NCI-H1436 (cell line): Measurements from ENCODE around the gene TBX6.

Source experiments
- DNase-seq: peaks from one replicate; lab custom pipeline; 2025; lab: John Stamatoyannopoulos, UW

The TBX6 gene

DNA sequence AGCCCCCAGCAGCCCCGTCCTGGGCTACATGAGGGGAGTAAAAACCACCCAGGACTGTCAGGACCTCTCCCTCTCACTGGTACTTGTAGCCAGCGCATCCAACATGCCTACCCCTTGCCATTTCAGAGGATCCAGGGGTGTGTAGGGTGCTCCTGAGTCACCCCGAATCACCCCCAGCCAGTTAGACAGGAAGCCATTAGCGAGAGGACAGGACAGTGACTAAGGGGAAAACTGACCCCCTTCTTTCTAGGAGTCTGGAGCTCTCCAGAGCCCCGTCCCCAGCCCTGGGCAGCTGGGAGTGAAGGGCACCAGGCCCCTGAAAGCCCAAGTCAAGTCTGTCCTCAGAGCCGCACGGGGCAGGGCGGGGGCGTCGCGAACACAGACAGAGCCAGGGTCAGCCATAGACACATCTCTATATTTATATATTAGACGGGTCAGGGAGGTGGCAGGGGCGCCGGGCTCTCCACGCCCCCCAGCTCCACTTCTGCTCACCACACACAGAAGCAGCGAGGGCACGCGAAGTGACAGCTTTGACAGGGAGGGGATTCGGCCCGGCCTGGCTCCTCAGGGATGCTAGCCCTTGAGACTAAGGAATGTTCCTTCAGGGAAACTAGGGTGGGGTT, 22.1 kb upstream of the TBX6 start:
- DNase-seq: no peak

DNA sequence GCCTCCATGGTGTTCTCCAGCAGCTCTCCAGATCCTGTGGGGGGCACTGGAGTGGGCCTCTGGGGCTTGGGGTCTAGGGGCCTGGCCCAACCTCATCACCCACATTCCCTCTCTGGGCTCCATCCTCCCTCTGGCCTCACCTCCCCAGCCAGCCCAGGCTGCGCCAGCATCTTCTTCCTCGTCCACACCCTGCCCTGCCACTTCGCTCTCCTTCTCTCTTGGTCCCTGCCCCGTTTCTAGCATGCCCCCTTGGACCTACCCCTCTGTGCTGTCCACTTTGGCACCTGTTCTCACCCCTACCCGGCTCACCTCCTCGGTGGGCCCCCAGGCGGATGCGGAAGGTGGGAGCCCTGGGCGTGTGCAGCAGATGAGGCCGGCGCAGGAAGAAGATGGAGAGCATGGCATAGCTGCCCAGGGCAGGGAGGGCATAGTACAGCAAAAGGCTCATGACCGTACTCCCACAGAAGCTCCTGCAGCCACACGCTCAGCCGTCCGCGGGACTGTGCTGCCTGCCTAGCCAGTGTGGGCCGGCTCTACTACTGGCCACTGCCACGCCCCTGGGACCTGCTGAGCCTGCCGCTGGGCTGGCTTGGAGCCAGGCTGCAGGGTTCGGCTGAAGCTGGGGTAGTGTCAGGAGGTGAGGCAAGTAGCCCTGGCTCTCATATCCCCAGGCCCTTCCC, 21.4 kb upstream of the TBX6 start, which contains the start of gene GDPD3:
Gene GDPD3, minus strand, starts transcription at position 507 of the 680 bp plus-strand sequence. Its CDS starts 59 bp downstream, at position 448.
- no peak for DNase-seq

DNA sequence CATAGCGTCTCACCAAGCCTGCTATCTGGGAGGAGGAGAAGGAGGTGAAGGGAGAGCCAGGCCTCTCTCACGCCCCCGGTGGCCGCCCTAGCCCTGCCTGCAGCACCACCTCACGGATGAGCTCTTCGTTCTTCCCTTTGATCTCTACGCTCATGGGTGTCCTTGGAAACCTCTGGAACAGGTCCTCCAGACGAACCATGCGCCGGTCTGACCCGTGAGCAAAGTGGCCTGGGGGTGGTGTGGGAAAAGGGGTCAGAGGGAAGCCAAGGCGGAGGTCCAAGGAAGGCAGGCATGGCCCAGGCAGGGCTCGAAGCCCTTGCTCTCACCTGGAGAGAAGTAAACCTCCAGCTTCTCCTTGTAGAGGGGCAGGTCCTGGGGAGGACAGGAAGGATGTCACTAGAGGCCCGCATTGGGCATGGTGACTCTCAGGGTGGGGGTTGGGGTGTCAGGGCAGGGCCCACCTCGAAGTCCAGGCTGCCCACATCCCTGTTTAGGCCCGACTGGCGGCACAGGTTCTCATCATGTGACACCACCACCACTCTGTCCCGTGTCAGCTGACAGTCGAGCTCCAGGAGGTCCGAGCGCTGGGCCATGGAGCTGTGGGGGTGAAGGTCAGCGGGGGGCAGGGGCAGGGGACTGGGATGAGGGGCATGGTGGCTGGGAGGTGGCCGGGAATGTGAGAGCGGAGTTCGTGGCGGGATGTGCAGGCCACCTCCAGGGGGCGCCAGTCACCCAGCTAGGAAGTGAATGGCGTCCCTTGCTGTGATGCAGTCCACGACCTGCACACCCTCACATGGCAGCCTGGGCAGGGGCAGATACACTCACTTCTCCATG, 20.7 kb upstream of the TBX6 start:
- DNase-seq: peak; percentile 9

DNA sequence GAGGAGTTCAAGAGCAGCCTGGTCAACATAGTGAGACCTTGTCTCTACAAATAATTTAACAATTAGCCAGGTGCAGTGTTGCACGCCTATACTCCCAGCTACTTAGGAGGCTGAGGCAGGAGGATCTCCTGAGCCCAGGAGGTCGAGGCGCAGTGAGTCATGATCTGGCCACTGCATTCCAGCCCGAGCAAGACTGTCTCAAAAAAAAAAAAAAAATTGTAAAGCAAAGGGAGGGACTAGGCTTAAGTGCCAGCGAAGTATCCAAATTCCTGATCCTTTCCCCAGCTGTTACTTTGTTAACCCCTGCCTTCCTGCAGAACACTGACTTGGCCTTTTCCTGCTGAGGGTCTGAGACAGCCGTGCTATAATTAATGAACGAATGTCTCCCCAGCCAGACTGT, 18.9 kb upstream of the TBX6 start:
- DNase-seq: no peak

DNA sequence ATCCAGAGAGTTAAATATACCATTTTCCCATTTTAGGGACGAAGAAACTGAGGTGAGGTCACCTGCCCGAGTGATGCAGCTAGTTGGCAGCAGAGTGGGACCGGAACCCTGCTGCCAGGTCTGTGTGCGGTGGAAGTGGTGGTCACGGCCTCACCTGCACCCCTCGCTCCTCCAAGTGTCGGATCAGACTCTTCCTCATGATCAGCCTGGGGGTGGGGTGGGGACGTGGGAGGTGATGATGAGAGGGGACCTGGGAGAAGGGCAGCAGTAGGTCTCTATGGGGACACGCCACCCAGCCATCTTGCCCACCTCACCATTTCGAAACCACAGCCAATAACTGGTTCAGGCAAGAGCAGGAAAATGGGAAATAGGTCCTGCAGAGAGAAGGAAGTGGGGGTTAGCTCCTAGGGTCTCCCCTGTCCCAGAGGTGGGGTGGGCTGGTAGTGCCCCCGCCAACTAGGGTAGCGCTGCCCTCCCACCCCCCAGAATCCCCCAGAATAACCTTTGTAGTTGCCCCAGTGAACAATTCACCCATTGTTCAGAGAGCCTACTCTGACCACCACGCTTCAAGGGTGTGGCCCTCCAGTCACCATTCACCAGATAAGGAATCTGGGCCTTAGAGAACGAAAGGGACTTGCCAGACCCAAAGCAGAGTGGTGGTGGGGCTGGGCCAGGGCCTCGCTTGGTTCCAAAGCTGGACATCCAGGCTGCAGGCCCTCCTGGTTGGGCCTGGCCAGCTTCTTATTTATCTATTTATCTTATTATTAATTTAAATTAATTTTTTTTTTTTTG, 16.5 kb upstream of the TBX6 start:
- DNase-seq: no peak

DNA sequence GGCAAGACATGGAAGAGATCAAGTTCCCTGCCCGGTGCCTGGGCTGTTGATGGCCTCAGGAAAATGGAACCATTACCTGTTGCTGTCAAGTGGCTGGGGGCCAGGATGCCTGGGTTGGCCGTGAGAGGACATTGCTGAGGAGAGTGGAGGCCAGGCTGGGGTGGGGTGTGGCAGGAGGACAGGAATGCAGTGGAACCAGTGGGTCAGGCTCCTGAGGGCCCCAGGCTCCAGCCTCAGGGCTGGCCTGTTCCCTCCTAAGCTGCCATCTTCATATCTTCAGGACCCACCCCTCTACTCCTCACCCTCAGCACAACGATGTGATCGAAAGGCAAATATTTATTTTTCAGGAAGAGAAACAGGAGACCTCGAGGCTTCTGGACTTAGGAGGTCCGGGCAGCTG, 12.8 kb upstream of the TBX6 start:
- no peak for DNase-seq

DNA sequence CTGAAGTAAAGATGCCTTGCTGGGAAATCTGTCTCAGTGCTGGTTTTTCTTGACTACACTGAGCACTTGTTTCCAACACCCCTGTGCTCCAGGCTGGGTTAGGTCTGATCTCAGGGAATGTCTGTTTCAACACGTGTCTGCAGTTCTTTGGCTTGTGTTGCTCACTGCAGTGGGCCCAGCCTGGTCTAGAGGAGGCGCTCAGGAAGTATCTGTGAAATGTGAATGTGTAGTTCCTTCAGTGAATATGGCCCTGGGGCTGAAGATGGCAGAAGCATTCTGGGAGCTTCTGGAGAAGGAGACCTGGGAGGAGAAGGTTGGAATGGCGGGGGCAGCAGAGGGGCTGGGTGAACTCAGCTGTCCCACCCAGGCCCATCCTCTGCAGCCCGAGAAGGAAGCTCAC, 12.4 kb upstream of the TBX6 start:
- no peak for DNase-seq

DNA sequence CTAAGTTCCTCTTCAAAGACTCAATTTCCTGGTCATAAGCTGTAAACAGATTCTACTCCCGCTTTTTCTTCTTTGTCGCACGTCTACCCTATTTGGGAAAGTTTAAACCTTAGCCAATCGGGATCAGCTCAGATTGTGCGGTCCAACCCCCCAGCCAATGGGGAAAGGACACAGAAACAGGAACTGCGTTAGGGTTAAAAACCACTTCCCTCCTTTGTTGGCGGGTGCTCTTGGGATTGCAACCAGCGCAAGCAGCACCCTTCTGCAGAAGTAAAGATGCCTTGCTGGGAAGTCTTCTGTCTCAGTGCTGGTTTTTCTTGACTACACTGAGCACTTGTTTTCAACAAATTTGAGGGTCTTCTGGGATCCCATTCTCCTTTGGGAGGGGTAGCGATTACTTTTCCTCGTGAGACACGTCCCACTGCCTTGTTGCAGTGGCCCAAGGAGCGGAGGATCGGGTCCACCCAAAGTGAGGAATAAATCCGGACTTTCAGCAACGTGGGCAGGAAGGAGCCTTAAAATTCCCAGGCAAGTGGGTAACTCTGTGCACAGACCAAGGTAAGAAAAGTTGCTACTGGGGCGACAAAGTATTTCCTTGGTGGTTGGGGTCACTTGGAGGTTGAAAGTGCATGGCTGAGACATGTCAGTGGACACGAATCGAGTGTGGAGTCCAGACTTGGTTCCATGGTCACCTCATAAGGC, 5.3 kb upstream of the TBX6 start:
- DNase-seq: no peak

DNA sequence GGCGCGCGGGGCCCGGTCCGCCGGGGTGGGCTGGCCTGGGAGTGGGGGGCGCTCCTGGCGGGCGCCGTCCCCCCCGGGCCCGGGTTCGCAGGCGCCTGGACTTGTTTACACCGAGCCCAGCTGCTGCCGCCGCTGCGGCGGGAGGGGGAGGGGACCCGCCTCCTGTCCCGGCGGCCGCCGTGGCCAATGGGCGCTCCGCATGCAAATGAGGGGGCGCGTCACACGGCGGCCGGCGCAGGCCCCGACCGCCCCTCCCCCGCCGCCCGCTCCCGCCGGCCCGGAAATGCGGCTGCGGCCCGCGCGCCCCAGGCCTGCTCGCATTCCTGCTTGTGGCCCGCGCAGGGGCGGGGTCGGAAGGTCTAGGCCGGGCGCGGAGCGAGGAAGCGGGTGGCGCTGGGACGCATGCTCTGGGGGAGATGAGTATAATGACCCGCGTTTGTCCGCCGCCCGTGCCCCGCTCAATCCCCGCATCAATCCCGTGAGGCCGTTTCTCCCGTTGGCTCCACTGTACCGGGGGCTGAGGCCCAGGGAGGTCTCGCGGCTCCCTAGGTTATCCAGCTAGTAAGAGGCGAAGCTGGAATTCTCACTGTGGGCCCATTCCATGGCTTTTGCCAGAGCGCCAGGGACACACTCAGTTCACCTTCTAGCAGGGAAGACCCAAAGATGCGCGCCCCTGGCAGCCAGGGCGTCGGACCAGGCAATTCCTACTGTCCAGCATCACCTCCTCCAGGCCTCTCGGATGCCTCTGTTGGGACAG, 4.6 kb upstream of the TBX6 start, which contains the start of gene YPEL3:
Gene YPEL3, minus strand, starts transcription at position 109 of the 757 bp plus-strand sequence. CDS start 731 bp downstream, outside the sequence.
- peak; percentile 84 for DNase-seq

DNA sequence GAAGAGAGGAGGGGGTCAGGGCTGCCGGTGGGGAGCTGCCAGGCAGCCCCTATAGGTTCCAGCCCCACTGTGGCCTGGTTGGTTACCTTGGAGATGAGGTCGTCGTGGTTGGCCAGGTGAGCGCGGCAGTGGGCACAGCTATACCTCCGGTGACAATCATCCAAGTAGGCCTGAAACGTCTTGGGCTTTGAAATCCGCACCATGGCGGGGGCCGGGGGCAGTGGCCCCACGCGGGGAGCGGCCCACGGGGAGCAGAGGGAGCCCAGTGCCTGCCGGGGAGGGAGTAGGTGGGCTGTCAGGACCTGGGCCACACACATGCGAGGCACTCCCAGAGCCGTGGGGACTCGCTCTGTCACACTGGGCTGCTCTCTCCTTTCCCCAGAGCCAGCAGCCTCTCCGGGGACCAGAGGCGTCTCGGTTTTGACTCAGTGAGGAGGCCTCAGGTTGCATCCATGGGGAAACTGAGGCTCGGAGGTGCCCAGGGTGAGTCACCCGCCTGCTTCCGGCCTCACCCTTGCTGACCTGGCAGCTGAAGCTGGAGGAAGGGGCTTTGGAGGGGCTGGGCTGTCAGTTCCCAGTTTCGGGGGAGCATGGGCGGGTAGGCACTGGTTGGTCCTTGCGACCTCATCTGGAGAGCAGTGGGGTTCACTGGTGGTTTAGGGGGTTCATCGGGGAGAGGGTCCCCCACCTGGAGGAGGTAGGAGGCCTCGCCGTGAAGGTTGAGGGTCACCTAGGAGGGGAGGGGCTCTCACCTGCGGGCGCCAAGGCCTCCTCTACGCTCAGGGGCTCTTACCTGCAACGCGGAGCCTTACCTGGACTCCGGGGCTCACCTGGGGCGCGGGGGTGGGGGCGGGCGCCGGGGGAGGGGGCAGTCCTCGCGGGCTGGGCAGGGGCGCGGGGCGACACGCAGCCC, 3.7 kb upstream of the TBX6 start:
- DNase-seq: no peak

DNA sequence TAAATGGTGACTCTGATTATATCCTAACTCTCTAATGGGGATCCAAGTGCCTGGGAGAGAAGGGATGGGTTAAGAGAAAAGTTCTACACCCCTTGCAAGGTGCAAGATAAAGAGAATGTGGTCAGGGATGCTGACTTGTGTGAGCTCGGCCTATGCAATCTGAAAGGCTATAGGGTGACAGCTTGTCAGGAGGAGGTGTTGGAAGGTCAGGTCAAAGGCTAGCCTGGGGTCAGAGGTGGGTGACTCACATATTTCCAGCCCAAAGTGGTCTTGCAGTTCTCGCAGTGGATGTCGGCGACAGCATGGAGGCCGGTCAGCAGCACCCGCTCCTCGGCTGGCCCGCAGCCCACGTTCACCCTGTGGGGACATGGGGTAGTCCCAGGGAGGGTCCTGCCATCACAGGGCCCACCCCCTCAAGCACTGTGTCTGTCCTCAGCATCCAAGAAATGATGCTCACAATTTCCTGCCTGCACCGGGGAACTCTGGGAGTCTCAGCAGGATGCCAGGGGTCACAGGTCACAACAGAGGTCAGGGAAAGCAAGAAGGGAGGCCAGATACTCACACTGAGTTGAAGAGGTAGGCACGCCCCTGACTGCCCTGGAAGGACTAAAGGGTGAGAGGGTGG, 2.9 kb upstream of the TBX6 start:
- no peak for DNase-seq

DNA sequence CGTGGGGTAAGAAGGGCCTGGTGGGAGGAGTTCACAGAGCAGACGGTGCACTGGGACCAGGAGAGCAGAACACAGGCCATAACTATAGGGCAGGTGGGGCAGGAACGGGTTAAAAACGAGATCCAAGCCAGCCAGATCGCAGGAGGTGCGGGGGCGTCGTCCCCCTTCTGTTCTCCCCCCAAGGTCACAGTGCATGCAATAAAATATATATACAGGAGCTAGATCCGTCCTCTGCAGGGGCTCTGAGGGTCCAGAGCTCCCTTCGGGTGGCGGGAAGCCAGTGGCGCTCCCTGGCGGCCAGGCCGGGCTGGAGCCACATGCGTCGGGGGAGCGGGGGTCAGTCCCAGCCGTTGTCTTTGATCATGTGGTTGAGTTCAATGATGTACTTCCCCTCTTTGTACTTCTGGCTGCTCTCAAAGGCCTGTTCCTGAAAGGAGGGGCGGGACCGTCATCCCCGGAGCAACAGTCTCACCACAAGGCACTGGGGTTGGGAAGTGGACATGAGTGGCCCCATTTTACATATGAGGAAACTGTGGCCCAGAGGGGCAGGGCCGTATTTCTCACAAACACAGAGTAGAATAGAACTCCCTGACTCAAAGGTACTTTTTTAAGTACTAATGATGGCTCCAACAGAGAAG, 768 bp upstream of the TBX6 start:
- peak; percentile 76 for DNase-seq

DNA sequence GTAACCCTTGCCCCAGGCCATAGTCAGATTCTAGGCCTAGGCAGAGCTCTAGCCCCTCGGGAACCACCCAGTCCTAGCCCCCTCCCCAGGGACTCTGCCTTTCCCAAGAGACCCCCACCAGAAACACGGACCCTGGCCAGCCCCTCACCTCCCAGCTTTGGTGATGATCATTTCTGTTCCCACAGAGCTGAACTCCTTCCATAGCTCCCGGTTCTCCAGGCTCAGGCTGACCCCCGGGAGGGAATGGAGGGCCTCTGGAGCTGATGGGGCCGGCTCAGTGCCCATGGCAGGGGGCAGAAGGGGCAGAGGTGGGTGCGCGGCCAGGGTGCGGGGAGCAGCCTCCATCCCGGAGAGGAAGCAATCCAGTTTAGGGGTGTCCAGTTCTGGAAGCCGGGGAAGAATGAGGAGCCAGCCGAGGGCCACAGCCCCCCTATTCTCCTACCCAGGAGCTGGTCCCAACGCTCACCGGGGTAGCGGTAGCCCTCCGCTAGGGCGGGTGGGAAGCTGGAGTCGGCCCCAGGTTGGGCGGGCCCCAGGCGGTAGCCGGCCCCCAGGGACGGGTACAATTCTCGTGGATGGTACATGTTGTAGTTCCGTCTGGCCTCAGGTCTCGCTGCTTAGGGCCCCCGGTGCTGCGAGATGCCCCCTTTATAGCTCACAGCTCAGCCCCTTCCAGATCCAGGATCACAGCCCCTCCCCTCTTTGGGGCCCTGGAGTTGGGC, 953 bp downstream of the TBX6 start:
- DNase-seq: peak; percentile 10

DNA sequence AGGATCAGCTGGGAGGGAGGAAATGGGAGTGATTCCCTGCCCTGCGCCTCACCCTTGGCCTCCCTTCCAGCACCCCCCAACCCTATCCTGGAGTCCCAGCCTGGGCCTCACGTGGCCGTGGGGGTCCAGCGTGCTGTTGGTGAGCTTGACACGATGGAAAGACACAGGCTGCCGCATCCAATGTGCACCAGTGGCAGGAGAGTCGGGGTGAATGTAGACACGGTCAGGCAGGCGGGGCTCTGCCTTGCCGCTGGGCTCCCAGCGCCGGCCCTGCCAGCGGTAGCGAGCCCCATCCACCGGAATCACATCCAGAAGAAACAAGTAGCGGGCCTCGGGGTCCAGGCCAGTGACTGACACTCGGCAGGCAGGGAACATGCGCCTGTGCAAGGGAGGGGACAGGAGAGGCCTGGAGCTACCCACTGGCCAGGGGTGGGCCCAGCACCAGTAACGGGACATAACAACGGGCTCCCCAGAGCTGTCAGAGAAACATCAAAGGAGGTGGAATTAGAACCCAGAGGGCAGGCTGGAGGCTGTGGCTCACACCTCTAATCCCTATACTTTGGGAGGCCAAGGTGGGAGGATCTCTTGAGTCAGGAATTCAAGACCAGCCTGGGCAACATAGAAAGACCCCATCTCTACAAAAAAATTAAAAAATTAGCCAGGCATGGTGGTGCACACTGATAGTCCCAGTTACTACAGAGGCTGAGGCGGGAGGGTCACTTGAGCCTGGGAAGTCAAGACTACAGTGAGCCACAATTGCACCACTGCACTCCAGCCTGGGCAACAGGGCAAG, 2.7 kb downstream of the TBX6 start:
- no peak for DNase-seq

DNA sequence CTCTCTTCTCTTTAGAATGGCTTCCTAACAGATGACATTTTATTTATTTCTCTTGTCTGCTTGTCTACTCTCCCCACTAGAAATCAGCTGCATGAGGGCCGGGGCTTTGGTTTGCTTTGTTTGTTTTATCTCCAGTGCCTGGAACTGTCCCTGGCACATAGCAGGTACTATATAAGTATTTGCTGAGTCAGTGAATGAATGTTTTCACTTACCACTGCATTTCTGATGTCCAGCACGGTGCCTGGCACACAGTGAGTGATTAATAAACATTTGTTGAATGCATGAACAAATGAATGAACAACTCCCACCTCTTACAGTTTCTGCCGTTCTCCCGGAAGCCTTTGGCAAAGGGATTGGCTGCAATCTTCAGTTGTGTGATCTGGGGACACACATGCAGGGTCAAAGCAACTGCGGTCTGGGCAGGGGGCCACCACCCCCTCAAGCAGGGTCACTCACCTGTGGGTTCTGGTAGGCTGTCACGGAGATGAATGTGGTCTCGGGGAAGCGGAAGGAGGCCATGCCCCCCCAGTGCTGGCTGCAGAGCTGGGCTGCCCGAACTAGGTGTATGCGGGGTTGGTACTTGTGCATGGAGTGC, 3.4 kb downstream of the TBX6 start:
- DNase-seq: no peak

DNA sequence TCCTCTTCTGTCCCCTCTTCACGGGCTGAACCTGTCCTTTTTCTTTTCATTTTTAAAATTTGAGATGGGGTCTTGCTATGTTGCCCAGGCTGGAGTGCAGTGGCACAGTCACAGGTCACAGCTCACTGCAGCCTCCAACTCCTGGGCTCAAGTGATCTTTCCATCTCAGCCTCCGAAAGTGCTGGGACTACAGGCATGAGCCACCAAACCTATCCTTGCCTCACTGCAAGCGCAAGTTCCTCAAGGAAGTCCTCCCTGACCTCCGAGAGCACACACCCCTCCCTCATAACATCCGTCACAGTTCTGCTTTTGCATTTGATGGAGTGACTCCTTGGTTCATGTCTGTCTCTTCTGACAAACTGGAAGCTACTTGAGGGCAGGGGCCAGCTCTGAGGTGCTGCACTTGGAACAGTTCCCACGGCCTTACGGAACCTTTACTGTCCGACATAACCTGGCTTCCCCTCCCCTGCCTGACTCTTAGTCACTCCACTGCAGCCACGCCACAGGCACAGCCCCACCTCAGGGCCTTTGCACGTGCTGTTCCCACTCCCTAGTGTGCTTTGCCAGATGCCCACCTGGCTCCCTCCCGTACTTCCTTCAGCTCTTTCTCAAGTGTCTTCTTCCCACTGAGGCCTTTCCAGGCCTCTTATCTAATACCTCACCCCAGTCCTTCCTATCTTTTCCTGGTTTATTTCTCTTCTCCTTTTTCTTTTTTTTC, 4.4 kb downstream of the TBX6 start:
- no peak for DNase-seq
